ENCODE measurements around the gene C6orf47. TPM values are rescaled to one million over a fixed set of nuclear protein-coding genes. Genes with fewer than 3 reads are reported as not detected.

C6orf47 gene
- total and polyA plus RNA-seq, 2 of the 13 experiments (the other 11 are each of a cell fraction or from before 2014, with no cell fraction given), result 1.7 to 18.1 TPM

GRCh38 chr6:31620586-31621319 is 39.8 kb downstream of the C6orf47 start, which contains the start of gene PRRC2A (continued):
- no peak; the same call in 1 of the 2 replicates for TF ChIP-seq ZNF770 (CRISPR knock-in tag; IDR thresholded peaks at IDR 0.05)
- peak; percentile 45; the same call in 1 of the 2 replicates for TF ChIP-seq ETV6 (CRISPR knock-in tag; conservative IDR thresholded peaks at IDR 0.05)
- no peak for TF ChIP-seq ZSCAN12 (CRISPR knock-in tag; IDR thresholded peaks at IDR 0.05)
- TF ChIP-seq SALL2 (CRISPR knock-in tag; IDR thresholded peaks at IDR 0.05), result no peak; the same call in 1 of the 2 replicates
- TF ChIP-seq ZNF644 (CRISPR knock-in tag; IDR thresholded peaks at IDR 0.05; ENCODE audit: low read depth), result no peak
- 0 out of 2 replicates have a peak, but pooled peaks have one; percentile 0 for TF ChIP-seq ZNF264 (CRISPR knock-in tag; IDR thresholded peaks at IDR 0.05)
- no peak; the same call in 1 of the 2 replicates for TF ChIP-seq ZNF276 (CRISPR knock-in tag; IDR thresholded peaks at IDR 0.05; ENCODE audit: low read depth)
- TF ChIP-seq ZNF564 (CRISPR knock-in tag; IDR thresholded peaks at IDR 0.05), result peak; percentile 53; the same call in 1 of the 2 replicates
- peak; percentile 93 for TF ChIP-seq ZGPAT (CRISPR knock-in tag; IDR thresholded peaks at IDR 0.05)
- TF ChIP-seq RELA (CRISPR knock-in tag; IDR thresholded peaks at IDR 0.05), result no peak
- no peak; the same call in 1 of the 2 replicates for TF ChIP-seq ZNF17 (CRISPR knock-in tag; IDR thresholded peaks at IDR 0.05)
- TF ChIP-seq MYC (CRISPR knock-in tag; IDR thresholded peaks at IDR 0.05; ENCODE audit: borderline replicate concordance), result peak; percentile 73
- TF ChIP-seq SIN3B (IDR thresholded peaks at IDR 0.05; ENCODE audit: low read length), result no peak; the same call in 1 of the 2 replicates
- TF ChIP-seq RARG (CRISPR knock-in tag; IDR thresholded peaks at IDR 0.05; ENCODE audit: low read depth), result no peak; the same call in 1 of the 2 replicates
- TF ChIP-seq NR2F2 (IDR thresholded peaks at IDR 0.05; ENCODE audit: borderline replicate concordance, low read depth), result no peak; the same call in 1 of the 2 replicates
- no peak; the same call in none of the 2 replicates for TF ChIP-seq GZF1 (CRISPR knock-in tag; IDR thresholded peaks at IDR 0.05)
- TF ChIP-seq HOXA5 (CRISPR knock-in tag; IDR thresholded peaks at IDR 0.05), result no peak; the same call in none of the 2 replicates
- no peak for TF ChIP-seq ZNF260 (CRISPR knock-in tag; IDR thresholded peaks at IDR 0.05; ENCODE audit: borderline replicate concordance, low read depth)
- TF ChIP-seq KLF12 (CRISPR knock-in tag; IDR thresholded peaks at IDR 0.05; ENCODE audit: borderline replicate concordance), result peak; percentile 69; the same call in 1 of the 2 replicates
- TF ChIP-seq IRX3 (CRISPR knock-in tag; IDR thresholded peaks at IDR 0.05; ENCODE audit: borderline replicate concordance, low read depth), result peak; percentile 19; the same call in 1 of the 2 replicates
- no peak for TF ChIP-seq ZNF780A (CRISPR knock-in tag; IDR thresholded peaks at IDR 0.05)
- no peak for TF ChIP-seq SATB2 (CRISPR knock-in tag; IDR thresholded peaks at IDR 0.05)
- TF ChIP-seq ZNF850 (CRISPR knock-in tag; conservative IDR thresholded peaks at IDR 0.05), result no peak
- TF ChIP-seq ZNF737 (CRISPR knock-in tag; IDR thresholded peaks at IDR 0.05; ENCODE audit: borderline replicate concordance), result no peak
- no peak; the same call in 1 of the 2 replicates for TF ChIP-seq PAX8 (CRISPR knock-in tag; IDR thresholded peaks at IDR 0.05; ENCODE audit: borderline replicate concordance)
- peak; percentile 86 for TF ChIP-seq ZNF746 (CRISPR knock-in tag; IDR thresholded peaks at IDR 0.05)

Data from HepG2 (cell line).